Stomach (tissue), 4 donors: ENCODE data around the gene KCNJ16.

Source experiments
- POLR2AphosphoS5 ChIP-seq, 3 donors: sonication (generic); formaldehyde crosslinking; IDR thresholded peaks; one replicate each; pipeline ENCODE4 v1.6.1; 2016; ENCODE audit warnings: antibody characterized with exemption in 3 of 3
- TF ChIP-seq, protein P1 (sequence below), 7 experiments: fragments of 450-650 bp in 4 of 7; fragments of 200-600 bp in 3 of 7; sonication (generic) in 3 of 7; IDR thresholded peaks; one replicate each; pipeline ENCODE4 v1.5.1; 2016 to 2019; ENCODE audit warnings: antibody characterized with exemption in 7 of 7, control low read depth in 2 of 7, mild to moderate bottlenecking in 1 of 7

- TF ChIP-seq, protein P1, sequence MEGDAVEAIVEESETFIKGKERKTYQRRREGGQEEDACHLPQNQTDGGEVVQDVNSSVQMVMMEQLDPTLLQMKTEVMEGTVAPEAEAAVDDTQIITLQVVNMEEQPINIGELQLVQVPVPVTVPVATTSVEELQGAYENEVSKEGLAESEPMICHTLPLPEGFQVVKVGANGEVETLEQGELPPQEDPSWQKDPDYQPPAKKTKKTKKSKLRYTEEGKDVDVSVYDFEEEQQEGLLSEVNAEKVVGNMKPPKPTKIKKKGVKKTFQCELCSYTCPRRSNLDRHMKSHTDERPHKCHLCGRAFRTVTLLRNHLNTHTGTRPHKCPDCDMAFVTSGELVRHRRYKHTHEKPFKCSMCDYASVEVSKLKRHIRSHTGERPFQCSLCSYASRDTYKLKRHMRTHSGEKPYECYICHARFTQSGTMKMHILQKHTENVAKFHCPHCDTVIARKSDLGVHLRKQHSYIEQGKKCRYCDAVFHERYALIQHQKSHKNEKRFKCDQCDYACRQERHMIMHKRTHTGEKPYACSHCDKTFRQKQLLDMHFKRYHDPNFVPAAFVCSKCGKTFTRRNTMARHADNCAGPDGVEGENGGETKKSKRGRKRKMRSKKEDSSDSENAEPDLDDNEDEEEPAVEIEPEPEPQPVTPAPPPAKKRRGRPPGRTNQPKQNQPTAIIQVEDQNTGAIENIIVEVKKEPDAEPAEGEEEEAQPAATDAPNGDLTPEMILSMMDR (IDR thresholded peaks at IDR 0.05) = no peak
- TF ChIP-seq POLR2AphosphoS5 (IDR thresholded peaks at IDR 0.05) = no peak
These were observed 35.4 kb downstream of the KCNJ16 start for GRCh38 chr17:70110443-70110880.
